HG03280 (cell line): ENCODE measurements around the gene EFNA1.
"Not testable (repeated sequence)": the region's sequence is repeated elsewhere in the genome, so short reads cannot be mapped to it uniquely, and the experiment has no call there.

Experiments
- ATAC-seq: cut with Tn5 transposase; IDR thresholded peaks from one replicate; pipeline ENCODE4 v1.9.1; 2021; ENCODE audit warnings: mild to moderate bottlenecking, moderate library complexity; ENCODE audit not compliant: unreplicated experiment

The EFNA1 gene

GRCh38 chr1:155092131-155092530, 35.5 kb upstream of the EFNA1 start:
- ATAC-seq, result no peak

DNA sequence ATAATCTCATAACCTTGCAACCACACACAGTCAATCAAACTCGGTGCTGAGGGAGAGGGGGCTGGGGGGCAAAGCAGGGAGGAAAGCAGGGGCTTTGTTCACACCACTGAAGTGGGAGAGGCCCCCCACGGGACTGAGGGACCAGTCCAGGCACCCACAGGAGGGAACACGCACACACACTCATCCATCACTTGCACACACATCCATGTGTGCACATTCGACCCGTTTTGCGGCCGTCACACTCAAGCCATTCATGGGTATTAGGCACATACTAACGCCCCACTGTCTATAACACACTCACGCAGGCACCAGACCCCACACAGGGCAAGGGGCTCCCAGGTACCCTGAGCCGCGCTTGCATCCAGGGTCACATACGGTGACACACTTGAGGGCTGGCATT, 35.0 kb upstream of the EFNA1 start:
- ATAC-seq, result no peak

DNA sequence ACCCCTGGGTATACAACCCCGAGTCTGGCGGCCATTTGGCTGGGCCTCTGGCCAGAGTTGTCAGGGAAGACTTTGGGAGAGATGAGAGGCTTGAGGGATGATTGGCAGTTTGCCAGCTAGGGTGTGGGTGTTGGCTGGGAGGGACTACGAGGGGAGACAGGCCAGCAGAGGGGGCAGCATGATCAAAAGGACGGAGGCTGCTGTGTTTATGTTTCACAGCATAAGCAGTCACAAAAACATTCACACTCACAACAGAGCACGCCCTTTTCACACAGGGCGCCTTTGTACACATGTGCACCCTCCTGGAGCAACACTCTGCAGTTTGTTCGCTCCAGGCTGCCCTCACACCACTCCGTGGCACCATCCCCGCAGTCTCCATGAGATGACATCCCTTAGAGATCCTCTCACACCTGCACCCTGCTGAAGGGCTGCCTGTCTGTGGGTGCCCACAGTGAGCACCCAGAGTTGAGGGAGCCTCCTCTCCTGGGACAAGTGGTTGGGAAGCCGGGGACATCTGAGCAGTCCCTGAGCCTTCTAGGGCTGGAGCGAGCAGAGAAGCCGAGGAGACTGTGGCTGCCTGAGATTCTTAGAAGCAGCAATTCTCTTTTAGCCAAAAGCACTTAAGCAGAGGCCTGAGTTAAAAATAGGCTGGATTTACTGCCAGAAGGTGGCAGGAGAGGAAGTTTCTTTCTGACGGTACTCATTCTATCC, 33.6 kb upstream of the EFNA1 start:
- no peak for ATAC-seq

DNA sequence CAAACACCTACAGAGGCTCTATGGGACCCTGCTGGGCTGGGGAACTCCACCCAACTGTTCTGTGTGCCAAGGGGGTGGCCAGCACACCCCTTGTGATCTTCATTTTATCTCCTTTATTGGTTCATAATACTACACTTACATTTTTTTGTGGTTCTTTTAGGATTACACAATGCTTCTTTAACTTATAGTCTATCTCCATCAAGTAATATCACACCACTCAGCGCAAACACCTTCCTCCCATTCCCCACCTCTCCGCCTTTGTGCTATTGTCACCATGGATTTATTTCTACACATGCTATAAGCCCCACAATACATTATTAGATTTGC, 33.1 kb upstream of the EFNA1 start:
- ATAC-seq, result no peak

- no peak for ATAC-seq
Observed at GRCh38 chr1:155099331-155099730, 28.3 kb upstream of the EFNA1 start.

- ATAC-seq, result no peak
Observed at GRCh38 chr1:155103325-155103724, 24.4 kb upstream of the EFNA1 start.

- ATAC-seq, result no peak
Observed at GRCh38 chr1:155104605-155105534, 22.8 kb upstream of the EFNA1 start.

DNA sequence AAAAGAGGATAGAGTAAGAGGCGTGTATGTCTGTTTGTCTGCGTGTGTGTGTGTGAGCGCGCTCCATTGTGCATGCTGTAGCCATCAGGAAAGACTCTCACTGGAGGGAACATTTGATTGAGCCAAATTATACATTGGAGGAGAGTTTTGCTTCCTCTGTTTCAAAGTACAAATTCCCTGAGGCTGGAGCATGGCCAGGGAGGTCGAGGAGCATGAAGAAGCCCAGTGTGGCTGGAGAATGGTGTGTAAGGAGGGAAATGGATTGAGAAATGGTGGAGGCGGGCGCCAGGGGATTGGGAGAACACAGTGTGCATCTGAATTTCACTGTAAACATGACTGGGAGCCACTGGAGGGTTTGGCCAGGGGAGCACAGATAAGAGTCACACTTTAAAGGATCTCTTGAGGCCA, 22.1 kb upstream of the EFNA1 start:
- no peak for ATAC-seq

- ATAC-seq, result no peak
Observed at GRCh38 chr1:155106862-155107261, 20.8 kb upstream of the EFNA1 start.

DNA sequence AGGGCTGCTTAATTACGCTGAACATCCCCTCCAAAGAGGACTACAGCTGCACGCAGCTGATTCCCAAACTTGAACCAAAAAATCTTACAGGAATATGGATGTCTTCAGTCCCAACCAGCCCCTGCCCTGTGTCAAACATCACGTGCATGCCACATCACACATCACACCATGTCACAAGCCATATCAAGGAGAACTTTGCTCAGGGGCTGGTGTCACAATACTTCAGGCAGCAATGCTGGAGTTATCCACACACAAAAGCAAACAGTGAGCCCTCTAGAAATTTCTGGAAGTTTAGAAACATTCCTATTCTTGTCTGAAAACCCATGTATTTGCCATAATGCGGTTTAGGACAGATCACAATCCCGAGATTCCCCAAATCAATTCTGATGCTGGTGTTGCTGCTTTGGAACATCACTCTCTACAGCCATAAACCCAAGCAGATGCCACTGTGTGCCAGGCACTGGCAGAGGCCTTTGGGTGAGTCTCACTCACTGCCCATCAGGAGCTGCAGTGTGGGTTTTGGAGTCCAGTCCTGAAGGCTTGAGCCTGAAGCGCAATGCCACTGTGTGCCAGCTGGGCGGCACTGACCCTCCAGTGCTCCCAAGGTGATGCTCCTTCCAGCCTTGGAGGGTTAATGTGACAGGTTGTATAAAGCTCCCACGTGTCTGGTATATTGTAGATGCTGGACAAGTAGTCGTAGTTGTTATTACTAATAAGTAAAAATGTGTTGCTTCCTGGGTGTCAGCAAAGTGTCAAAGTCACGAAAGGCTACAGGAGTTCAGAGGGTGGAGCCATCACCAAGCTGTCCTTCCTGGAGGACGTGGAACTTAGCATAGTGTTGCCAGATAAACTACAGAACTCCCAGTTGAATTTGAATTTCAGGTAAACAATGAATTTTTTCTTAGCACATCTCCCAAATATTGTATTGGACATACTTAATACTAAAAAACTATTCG, 20.1 kb upstream of the EFNA1 start:
- ATAC-seq, result no peak

GRCh38 chr1:155108296-155108695, 19.4 kb upstream of the EFNA1 start:
- ATAC-seq, result no peak

DNA sequence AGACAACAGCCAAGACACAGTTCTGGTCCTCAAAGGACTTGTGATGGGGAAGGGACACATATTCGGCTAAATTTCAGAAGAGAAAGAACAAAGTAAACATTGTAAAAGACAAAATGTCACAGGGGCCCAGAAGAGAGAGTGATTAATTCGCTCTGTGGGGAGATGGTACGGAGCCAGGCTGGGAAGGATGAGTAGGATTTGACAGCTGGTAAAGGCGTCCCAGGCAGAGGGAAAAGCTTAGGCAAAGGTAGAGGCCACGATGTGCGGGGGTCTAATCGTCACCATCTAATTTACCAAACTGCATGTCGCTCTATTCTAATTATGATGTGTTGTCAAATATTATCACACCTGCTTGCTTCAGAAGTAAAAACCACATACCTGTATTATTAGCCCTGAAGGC, 17.3 kb upstream of the EFNA1 start:
- ATAC-seq, result no peak

GRCh38 chr1:155110826-155111225, 16.9 kb upstream of the EFNA1 start:
- no peak for ATAC-seq

- ATAC-seq, result no peak
Observed at GRCh38 chr1:155113450-155113980, 14.2 kb upstream of the EFNA1 start.

DNA sequence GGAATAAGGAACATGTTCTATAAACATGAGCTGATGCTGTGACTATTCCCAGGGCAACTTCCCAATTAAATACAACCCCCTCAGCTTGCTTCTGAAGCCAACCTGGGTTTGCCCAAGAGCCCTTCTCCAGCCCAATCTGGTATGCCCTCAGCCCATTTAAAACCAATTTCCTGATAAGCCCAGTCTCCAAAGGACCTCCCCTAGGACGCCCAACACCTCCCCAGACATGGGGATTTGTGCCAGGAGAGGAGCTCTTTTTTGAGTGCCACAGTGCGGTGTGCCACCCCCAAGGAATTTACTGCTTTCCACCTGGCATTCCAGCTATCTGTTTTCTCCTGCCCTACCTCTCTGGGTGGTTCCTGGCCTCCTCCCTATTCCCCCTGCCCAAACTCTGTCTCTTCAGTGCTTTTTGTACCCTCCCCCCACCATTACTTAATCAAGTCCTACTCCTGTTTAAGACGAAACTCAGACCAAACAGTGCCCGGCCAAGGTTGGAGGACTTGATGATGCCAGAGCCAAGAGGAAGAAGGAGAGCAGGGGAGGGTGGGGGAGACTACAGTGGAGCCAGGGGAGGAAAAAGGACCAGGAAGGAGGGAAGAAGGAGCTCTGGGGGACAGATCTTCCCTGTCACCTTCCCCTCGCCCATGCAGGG, 11.4 kb upstream of the EFNA1 start:
- no peak for ATAC-seq

GRCh38 chr1:155117610-155118009, 10.1 kb upstream of the EFNA1 start:
- no peak for ATAC-seq

GRCh38 chr1:155118090-155118489, 9.6 kb upstream of the EFNA1 start:
- not testable (repeated sequence) for ATAC-seq

- no peak for ATAC-seq
Observed at GRCh38 chr1:155120253-155120652, 7.4 kb upstream of the EFNA1 start.

DNA sequence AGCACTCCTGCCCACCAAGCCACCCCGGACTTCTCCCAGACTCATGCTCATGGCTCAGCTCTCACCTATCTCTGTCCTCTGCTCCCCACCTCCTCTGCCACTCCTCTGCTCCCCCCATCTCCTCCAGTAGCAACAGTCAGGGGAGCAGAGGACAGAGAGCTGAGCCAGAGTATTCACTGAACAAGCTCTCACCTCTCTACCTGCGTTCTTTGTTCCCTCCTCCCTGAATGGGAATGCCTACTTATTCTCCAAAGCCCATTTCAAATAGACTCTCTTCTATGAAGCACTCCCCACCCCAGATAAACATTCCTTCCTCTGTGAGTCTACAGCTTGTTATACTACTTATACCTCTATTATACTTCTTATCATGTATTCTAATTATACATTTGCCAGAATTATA, 6.4 kb upstream of the EFNA1 start:
- ATAC-seq, result no peak

DNA sequence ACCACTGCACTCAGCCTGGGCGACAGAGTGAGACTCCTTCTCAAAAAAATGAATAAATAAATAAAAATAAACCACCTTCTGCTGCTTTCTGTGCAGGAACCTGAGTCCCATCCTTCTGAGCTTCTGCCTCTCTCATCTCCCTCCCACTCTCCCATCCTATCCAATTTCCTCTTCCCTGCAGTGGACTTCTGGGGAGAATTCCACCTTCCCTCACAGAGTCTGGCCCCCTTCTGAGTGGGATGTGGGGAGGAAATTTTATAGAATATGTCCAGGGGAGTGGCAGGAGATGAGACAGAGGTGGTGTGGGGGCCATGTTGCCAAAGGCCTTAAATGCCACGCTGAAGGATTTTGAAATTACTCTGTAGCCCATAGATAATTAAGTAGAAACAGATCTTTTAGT, 5.4 kb upstream of the EFNA1 start:
- no peak for ATAC-seq
